K562 (cell line): ENCODE data around the gene TMEM243. TPM values are rescaled to one million over a fixed set of nuclear protein-coding genes. Genes with fewer than 3 reads are reported as not detected.

ENCODE experiments used
- ATAC-seq: fragments of 200-7000 bp; cut with Tn5 transposase; 3 replicates; pipeline ENCODE4 v1.9.1; 2020; ENCODE audit warnings: moderate library complexity
- BruUV-seq: library from RNA; stranded (reverse); fragments of 400-500 nt; replicated peaks from 2 replicates; lab custom pipeline; 2021; lab: Mats Ljungman, UMichigan
- CTCF ChIA-PET: fragments of 300-600 bp; formaldehyde crosslinking; extraction: SDS; loops from one replicate; lab custom pipeline; 2021; ENCODE audit warnings: low intra/inter-chr PET ratio; lab: Yijun Ruan, JAX
- POLR2A ChIA-PET: fragments of 300-600, 350-650 bp; sonication (Branson Sonifier 250); formaldehyde crosslinking; extraction: SDS; loops from one replicate; lab custom pipeline; 2021; ENCODE audit warnings: antibody characterized with exemption, inconsistent platforms; lab: Yijun Ruan, JAX
- DNase-seq, 4 experiments: peaks; one replicate each; pipeline versions ENCODE4 v3.0.0 to v3.0.0-alpha.2; 2011 to 2018; ENCODE audit warnings: low spot score in 3 of 4, mixed read lengths in 3 of 4; ENCODE audit errors: extremely low read depth in 1 of 4
- FAIRE-seq: peaks from 2 replicates; lab custom pipeline; 2011; peaks lifted over from hg19 to GRCh38; lab: Jason Lieb, UNC
- H2AFZ ChIP-seq: 2 replicates; pipeline ENCODE4 v1.6.0; 2011; ENCODE audit warnings: low read depth, low read length, control low read depth, inconsistent platforms
- H3K27ac ChIP-seq: fragments of 200-600 bp; 3 replicates; pipeline ENCODE4 v1.8.0; 2011; ENCODE audit warnings: low read depth, mild to moderate bottlenecking, control low read depth, inconsistent platforms, low read length, moderate library complexity, mixed read lengths; ENCODE audit errors: extremely low read depth
- H3K27me3 ChIP-seq, 2 experiments: fragments of 300-600 bp in 1 of 2; 2 replicates in 1 of 2; 3 replicates in 1 of 2; pipeline versions ENCODE4 v1.6.0 to v1.8.0; 2011; ENCODE audit warnings: inconsistent platforms in 2 of 2, low read length in 2 of 2, mild to moderate bottlenecking in 1 of 2, mixed read lengths in 1 of 2, moderate library complexity in 1 of 2; ENCODE audit not compliant: control insufficient read depth in 2 of 2, insufficient read depth in 2 of 2
- H3K36me3 ChIP-seq: fragments of 300-600 bp; 3 replicates; pipeline ENCODE4 v1.8.0; 2011; ENCODE audit warnings: mild to moderate bottlenecking, low read length, inconsistent platforms; ENCODE audit not compliant: control insufficient read depth, insufficient read depth
- H3K4me1 ChIP-seq, 2 experiments: fragments of 200-600 bp in 1 of 2; replicated peaks in 1 of 2; 2 replicates in 1 of 2; 3 replicates in 1 of 2; pipeline versions ENCODE4 v1.5.1 to v1.8.0; 2011; ENCODE audit warnings: inconsistent platforms in 2 of 2, low read length in 2 of 2, mild to moderate bottlenecking in 1 of 2, mixed read lengths in 1 of 2, moderate library complexity in 1 of 2; ENCODE audit not compliant: control insufficient read depth in 2 of 2, insufficient read depth in 2 of 2
- H3K4me2 ChIP-seq: 2 replicates; pipeline ENCODE4 v1.6.1; 2011; ENCODE audit warnings: low read length, control low read depth, inconsistent platforms, mixed read lengths; ENCODE audit not compliant: insufficient read depth
- H3K4me3 ChIP-seq: fragments of 200-600 bp; sonication (generic), shearing (Covaris generic); 2 replicates; pipeline ENCODE4 v1.5.1; 2016; ENCODE audit warnings: control low read depth, inconsistent platforms
- H3K79me2 ChIP-seq: fragments of 200-600 bp; 3 replicates; pipeline ENCODE4 v1.8.0; 2011; ENCODE audit warnings: low read length, inconsistent platforms; ENCODE audit not compliant: control insufficient read depth, insufficient read depth
- H3K9ac ChIP-seq, 2 experiments: 2 replicates each; pipeline versions ENCODE4 v1.6.0 to v1.6.1; 2011; ENCODE audit warnings: low read depth in 2 of 2, low read length in 2 of 2, control low read depth in 1 of 2, inconsistent platforms in 1 of 2, mild to moderate bottlenecking in 1 of 2, mixed read lengths in 1 of 2; ENCODE audit not compliant: insufficient read depth in 1 of 2
- H3K9me1 ChIP-seq: one replicate; pipeline ENCODE4 v1.6.0; 2011; ENCODE audit warnings: inconsistent platforms, mild to moderate bottlenecking, low read length, moderate library complexity; ENCODE audit not compliant: control insufficient read depth, insufficient read depth
- H3K9me3 ChIP-seq: replicated peaks from 2 replicates; pipeline ENCODE4 v1.5.1; 2011; ENCODE audit warnings: low read depth, low read length, inconsistent platforms; ENCODE audit not compliant: control insufficient read depth, insufficient read depth
- H4K20me1 ChIP-seq: replicated peaks from 2 replicates; pipeline ENCODE4 v1.6.1; 2011; ENCODE audit warnings: low read length, inconsistent platforms, mixed read lengths; ENCODE audit not compliant: control insufficient read depth, insufficient read depth
- BDP1 ChIP-seq: IDR thresholded peaks from 3 replicates; pipeline ENCODE4 v1.6.1; 2011; ENCODE audit not compliant: insufficient read length, insufficient read depth
- ETS2 ChIP-seq: IDR thresholded peaks from 2 replicates; pipeline ENCODE4 v1.6.1; 2016; ENCODE audit warnings: borderline replicate concordance, missing genetic modification characterization, mild to moderate bottlenecking, moderate library complexity, missing compliant biosample characterization; ENCODE audit not compliant: poor library complexity, severe bottlenecking
- HDAC1 ChIP-seq, 2 experiments: fragments of 450-650 bp; IDR thresholded peaks; 2 replicates each; pipeline ENCODE4 v1.6.1; 2016 to 2017; ENCODE audit warnings: inconsistent platforms in 1 of 2, mild to moderate bottlenecking in 1 of 2, moderate library complexity in 1 of 2
- MCM2 ChIP-seq: fragments of 450-650 bp; IDR thresholded peaks from 2 replicates; pipeline ENCODE4 v1.6.1; 2017; ENCODE audit warnings: low read depth, mild to moderate bottlenecking
- MTA1 ChIP-seq: fragments of 450-650 bp; IDR thresholded peaks from 2 replicates; pipeline ENCODE4 v1.6.1; 2017; ENCODE audit warnings: borderline replicate concordance
- TSC22D4 ChIP-seq: fragments of 450-650 bp; IDR thresholded peaks from 2 replicates; pipeline ENCODE4 v1.6.1; 2016; ENCODE audit warnings: missing genetic modification characterization, missing biosample characterization, control low read depth
- ZC3H11A ChIP-seq: IDR thresholded peaks from 2 replicates; pipeline ENCODE4 v1.6.1; 2012; ENCODE audit warnings: low read depth, low read length, improper control_type of control experiment
- ZNF174 ChIP-seq: fragments of 250-450 bp; sonication (Bioruptor Pico); IDR thresholded peaks from 2 replicates; pipeline ENCODE4 v1.4.0; 2020; ENCODE audit warnings: mild to moderate bottlenecking
- WGBS: fragments of 100-300 bp; shearing (Covaris generic); methylation state at CpG from one replicate; pipeline ENCODE4 v1.1.6; 2016; ENCODE audit warnings: low coverage, mixed read lengths; ENCODE audit not compliant: insufficient coverage; ENCODE audit errors: missing lambda C conversion rate; 5-methylcytosine and 5-hydroxymethylcytosine counted together
- in situ Hi-C: fragments of 300-500 bp; cut with MboI; formaldehyde crosslinking; loops from 4 replicates; pipeline ENCODE4 v1.15.0; 2018; ENCODE audit warnings: inconsistent platforms, mixed read lengths
- intact Hi-C: fragments of 100-400 bp; cut with micrococcal nuclease; formaldehyde crosslinking; loops from 2 replicates; pipeline ENCODE4 v1.14.2; 2022
- polyA plus RNA-seq, 8 experiments: library from polyadenylated mRNA; depleted of rRNA in 4 of 8; stranded (reverse) in 5 of 8; unstranded in 3 of 8; fragments of >200 nt; fragmentation: Nextera tagmentation in 2 of 8; fragmentation: Illumina TruSeq in 1 of 8; extraction: Ambion mirVana in 2 of 8; extraction: Trizol in 1 of 8; gene quantifications; 2 replicates each; pipeline versions ENCODE4 v1.2.1 to v1.2.3, GENCODE V29; 2011 to 2014; ENCODE audit warnings: inconsistent platforms in 1 of 8, missing spikeins in 1 of 8
- total RNA-seq, 7 experiments: library from RNA; depleted of rRNA in 6 of 7; stranded (reverse); fragments of >200 nt in 6 of 7; fragmentation: Illumina TruSeq in 2 of 7; extraction: Trizol in 2 of 7; gene quantifications; 2 replicates each; pipeline versions ENCODE4 v1.2.1 to v1.2.3, GENCODE V29; 2011 to 2021; ENCODE audit warnings: low replicate concordance in 1 of 7
- TF ChIP-seq, protein P1 (sequence below): fragments of 200-800 bp; sonication (Bioruptor generic); IDR thresholded peaks from 2 replicates; pipeline ENCODE4 v1.6.1; 2017; ENCODE audit warnings: missing genetic modification characterization, missing compliant biosample characterization

TMEM243 gene
- total and polyA plus RNA-seq, 9 of the 15 experiments (the other 6 are each of a cell fraction or from before 2014, with no cell fraction given), result 3.9 to 8.6 (median 6.1) TPM

DNA sequence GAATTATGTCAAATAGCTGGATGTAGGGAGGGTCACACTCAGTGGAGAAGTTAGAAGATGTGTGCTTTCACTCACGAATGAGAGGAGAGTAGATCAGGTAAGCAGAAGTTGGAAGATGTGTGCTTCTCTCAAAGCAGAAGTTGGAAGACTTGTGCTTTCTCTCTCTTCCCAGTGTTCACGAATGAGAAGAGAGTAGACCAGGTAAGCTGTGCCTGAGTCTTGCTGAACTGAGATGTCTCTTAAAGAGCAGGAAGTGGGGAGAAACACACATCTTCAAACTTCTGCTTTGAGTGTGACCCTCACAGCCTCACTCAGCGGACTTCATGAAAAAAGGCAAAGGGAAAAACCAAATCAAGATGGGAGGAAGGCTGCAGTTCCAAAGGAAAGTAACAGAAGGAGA is 7.0 kb upstream of the TMEM243 start:
- ATAC-seq (no peak), FAIRE-seq (no peak), DNase-seq (no peak)
- CTCF ChIA-PET, result interaction anchor here (0.6 kb wide), 1 partner anchor 67 kb away, joined by 4 read pairs; no protein-coding TSS in a partner anchor
- Histone ChIP-seq H3K27ac (no peak overlapping the region), H3K9me3 (no peaks in the 10 kb centered on the region), H3K79me2 (no peaks in the 10 kb centered on the region), H2AFZ (no peak overlapping the region), H3K36me3 (no peaks in the 10 kb centered on the region), H3K4me1 (no peaks in the 10 kb centered on the region), H3K9me1 (no peaks in the 10 kb centered on the region), H3K27me3 (peaks cover 18 to 23% of the 10 kb centered on the region in 2 experiments; a peak in 4 of 5 replicates), H3K4me3 (no peak overlapping the region), H3K4me2 (no peak overlapping the region), H4K20me1 (no peaks in the 10 kb centered on the region), H3K9ac (no peak overlapping the region)
- intact Hi-C loops, result no loop called here
- in situ Hi-C loops, result no loop called here
- TF ChIP-seq MCM2 (no peak), MTA1 (no peak), ETS2 (tag) (no peak), TSC22D4 (tag) (no peak), BDP1 (no peak), HDAC1 (IDR thresholded peaks at IDR 0.05) (no peak), ZNF174 (CRISPR knock-in tag) (no peak), ZC3H11A (no peak)
- TF ChIP-seq, protein P1, sequence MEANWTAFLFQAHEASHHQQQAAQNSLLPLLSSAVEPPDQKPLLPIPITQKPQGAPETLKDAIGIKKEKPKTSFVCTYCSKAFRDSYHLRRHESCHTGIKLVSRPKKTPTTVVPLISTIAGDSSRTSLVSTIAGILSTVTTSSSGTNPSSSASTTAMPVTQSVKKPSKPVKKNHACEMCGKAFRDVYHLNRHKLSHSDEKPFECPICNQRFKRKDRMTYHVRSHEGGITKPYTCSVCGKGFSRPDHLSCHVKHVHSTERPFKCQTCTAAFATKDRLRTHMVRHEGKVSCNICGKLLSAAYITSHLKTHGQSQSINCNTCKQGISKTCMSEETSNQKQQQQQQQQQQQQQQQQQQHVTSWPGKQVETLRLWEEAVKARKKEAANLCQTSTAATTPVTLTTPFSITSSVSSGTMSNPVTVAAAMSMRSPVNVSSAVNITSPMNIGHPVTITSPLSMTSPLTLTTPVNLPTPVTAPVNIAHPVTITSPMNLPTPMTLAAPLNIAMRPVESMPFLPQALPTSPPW (CRISPR knock-in tag), result no peak
- WGBS, result 3% methylated on average over 3 of the region's 3 CpGs
- POLR2A ChIA-PET, result no interaction called here
- no TSS peak for BruUV-seq
